ENCODE data around the gene LAMC2.
"Not testable (repeated sequence)": the region's sequence is repeated elsewhere in the genome, so short reads cannot be mapped to it uniquely, and the experiment has no call there.

Gene LAMC2

DNA sequence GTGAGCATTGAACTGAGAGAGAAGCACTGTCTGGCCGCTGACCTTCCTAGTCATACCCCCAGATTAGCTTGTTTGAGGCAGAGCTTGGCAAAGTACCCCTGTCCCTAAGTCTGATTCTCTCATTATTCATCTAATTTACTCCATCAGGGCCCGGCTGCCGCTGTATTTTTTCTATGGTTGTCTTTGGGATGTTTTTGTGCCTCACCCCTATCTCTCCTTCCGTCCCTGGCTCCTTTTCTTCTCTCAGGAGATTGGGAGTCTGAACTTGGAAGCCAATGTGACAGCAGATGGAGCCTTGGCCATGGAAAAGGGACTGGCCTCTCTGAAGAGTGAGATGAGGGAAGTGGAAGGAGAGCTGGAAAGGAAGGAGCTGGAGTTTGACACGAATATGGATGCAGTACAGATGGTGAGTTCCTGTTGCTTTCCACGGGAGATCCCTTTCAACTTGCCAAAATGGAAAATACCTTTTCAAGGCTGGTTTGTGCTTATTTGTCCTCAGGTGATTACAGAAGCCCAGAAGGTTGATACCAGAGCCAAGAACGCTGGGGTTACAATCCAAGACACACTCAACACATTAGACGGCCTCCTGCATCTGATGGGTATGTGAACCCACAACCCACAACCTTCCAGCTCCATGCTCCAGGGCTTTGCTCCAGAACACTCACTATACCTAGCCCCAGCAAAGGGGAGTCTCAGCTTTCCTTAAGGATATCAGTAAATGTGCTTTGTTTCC, 53.9 kb downstream of the LAMC2 start:
- DNase-seq = no peak

DNA sequence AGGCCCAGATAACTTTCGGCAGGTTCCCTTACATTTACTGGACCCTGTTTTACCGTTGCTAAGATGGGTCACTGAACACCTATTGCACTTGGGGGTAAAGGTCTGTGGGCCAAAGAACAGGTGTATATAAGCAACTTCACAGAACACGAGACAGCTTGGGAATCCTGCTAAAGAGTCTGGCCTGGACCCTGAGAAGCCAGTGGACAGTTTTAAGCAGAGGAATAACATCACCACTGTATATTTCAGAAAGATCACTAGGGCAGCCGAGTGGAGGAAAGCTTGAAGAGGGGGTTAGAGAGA, 54.4 kb downstream of the LAMC2 start:
- no peak for DNase-seq

DNA sequence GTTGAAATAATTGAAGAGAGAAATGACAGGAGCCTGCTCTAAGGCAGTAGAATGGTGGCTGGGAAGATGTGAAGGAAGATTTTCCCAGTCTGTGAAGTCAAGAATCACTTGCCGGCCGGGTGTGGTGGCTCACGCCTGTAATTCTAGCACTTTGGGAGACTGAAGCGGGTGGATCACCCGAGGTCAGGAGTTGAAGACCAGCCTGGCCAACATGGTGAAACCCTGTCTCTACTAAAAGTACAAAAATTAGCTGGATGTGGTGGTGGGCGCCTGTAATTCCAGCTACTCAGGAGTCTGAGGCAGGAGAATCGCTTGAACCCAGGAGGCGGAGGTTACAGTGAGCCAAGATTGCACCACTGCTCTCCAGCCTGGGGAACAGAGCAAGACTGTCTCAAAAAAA, 54.8 kb downstream of the LAMC2 start:
- DNase-seq = not testable (repeated sequence)

DNA sequence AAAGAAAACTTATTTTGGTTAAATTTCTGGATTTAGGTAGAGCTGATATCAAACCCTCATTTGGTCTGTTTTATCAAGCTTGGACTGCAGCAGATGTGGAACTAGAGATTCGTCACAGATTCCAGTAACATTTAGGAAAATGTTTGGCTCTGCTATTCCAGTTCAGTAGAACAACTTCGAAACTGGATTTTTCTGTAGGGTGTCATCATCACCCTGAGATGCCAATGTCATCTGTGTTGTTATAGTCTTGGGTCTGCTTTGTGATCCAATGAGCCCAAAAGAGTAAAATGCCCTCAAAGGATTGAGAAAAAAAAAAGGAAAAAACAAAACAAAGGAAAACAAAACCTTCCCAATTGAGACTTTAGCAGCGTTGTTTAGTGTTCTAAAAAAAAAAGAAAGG, 55.4 kb downstream of the LAMC2 start:
- DNase-seq = no peak

DNA sequence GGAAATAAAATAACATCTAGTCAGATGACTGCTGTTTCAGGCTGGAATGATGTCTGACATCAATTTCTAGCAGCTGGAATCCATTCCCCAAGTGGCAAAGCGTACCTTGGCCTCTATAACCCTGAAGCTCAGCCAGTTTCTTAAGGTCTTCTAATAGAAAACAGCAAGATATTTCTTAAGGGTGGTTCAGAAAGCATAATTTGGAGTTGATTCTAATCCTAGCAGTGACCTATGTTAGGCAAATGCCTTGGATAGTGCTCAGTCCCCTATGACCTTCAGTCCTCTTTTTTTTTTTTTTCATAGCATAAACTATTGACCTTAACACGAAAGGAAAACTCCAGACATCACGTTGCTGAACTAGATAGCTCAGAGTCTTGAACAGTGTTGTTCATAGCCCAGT, 56.5 kb downstream of the LAMC2 start:
- DNase-seq = no peak

DNA sequence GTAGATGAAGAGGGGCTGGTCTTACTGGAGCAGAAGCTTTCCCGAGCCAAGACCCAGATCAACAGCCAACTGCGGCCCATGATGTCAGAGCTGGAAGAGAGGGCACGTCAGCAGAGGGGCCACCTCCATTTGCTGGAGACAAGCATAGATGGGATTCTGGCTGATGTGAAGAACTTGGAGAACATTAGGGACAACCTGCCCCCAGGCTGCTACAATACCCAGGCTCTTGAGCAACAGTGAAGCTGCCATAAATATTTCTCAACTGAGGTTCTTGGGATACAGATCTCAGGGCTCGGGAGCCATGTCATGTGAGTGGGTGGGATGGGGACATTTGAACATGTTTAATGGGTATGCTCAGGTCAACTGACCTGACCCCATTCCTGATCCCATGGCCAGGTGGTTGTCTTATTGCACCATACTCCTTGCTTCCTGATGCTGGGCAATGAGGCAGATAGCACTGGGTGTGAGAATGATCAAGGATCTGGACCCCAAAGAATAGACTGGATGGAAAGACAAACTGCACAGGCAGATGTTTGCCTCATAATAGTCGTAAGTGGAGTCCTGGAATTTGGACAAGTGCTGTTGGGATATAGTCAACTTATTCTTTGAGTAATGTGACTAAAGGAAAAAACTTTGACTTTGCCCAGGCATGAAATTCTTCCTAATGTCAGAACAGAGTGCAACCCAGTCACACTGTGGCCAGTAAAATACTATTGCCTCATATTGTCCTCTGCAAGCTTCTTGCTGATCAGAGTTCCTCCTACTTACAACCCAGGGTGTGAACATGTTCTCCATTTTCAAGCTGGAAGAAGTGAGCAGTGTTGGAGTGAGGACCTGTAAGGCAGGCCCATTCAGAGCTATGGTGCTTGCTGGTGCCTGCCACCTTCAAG, 57.3 kb downstream of the LAMC2 start:
- no peak for DNase-seq

DNA sequence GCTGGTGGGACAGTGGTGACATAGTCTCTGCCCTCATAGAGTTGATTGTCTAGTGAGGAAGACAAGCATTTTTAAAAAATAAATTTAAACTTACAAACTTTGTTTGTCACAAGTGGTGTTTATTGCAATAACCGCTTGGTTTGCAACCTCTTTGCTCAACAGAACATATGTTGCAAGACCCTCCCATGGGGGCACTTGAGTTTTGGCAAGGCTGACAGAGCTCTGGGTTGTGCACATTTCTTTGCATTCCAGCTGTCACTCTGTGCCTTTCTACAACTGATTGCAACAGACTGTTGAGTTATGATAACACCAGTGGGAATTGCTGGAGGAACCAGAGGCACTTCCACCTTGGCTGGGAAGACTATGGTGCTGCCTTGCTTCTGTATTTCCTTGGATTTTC, 58.4 kb downstream of the LAMC2 start:
- DNase-seq = no peak

DNA sequence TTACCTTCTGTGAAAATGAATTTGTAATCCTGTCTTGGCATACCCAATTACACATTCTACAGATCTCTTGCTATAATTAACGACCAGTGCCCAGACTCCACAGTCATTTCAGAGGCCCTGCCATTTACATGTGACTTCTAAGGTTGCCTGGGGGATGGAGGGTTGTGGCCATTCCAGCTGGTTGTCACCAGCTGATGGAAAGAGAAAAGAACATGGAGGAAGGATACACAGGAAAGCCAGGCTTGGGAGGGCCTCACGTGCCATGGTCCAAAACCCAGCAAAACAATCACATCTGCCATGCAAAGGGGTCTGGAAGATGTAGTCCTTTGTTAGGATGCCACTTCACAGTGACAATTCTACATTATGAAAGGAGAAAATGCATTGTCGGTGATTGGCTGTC, 59.3 kb downstream of the LAMC2 start:
- no peak for DNase-seq

DNA sequence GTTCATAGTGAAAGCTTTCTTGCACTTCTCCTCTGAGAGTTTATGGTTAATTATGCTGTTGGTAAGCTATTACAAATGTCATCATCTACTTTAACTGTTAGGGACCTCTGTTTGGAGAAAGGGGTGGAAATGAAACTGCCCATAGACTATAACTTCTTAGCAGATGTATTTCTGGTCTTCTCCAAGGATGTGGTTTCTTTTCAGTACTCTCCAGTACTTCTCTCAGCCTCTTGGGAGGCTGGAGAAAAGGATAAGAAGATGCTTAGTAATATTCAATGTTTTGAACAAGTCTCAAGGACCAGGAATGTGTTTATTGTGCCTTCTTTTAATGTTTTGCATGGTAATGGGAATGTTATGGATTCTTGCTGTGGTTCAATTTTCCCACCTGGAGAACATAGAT, 60.4 kb downstream of the LAMC2 start:
- no peak for DNase-seq

DNA sequence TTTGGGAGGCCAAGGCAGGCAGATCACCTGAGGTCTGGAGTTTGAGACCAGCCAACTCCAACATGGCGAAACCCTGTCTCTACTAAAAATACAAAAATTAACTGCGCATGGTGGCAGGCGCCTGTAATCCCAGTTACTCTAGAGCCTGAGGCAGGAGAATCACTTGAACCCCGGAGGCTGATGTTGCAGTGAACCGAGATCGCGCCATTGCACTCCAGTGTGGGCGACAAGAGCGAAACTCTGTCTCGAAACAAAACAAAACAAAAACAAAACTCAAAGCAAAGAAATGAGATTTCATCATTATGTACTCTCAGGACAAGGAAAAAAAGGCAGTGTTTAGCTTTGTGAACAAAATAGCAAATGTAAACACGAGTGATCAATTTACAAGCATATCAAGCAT, 61.0 kb downstream of the LAMC2 start:
- DNase-seq = no peak

DNA sequence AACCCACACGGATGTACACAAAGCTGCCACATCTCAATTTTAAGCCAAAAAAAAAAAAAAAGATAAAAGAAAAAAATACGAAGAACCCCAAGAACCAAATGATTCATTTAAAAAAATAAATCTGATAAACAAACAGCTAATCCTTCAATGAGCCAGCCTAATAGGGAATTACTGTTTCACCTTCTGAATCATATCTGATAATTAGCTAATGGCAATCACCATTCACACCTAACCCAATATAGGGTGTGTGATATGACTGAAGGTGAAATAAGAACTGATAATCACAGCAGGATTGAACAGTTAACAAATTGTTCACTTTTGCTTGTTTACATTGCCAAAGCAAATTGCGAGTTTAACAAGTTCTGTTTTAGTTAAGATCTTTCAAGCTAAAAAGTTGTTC, 61.4 kb downstream of the LAMC2 start:
- no peak for DNase-seq

DNA sequence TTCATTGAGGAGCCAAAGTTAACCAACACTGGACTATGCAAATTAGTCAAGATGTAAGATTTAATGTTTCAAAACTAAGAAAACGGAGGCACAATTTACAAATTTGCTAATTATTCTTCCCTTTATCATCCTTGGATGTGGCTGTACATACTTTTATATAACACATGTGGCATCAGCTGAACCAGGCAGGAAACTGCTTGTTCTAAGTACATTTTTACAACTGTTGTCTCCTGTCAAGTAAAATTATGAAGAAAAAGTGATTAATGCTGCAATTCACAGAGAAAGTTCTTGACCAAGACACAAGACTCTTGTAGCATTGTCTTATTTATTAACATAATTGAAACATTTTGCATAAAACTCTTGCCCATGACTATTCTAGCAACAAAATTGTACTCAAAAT, 61.9 kb downstream of the LAMC2 start:
- no peak for DNase-seq

DNA sequence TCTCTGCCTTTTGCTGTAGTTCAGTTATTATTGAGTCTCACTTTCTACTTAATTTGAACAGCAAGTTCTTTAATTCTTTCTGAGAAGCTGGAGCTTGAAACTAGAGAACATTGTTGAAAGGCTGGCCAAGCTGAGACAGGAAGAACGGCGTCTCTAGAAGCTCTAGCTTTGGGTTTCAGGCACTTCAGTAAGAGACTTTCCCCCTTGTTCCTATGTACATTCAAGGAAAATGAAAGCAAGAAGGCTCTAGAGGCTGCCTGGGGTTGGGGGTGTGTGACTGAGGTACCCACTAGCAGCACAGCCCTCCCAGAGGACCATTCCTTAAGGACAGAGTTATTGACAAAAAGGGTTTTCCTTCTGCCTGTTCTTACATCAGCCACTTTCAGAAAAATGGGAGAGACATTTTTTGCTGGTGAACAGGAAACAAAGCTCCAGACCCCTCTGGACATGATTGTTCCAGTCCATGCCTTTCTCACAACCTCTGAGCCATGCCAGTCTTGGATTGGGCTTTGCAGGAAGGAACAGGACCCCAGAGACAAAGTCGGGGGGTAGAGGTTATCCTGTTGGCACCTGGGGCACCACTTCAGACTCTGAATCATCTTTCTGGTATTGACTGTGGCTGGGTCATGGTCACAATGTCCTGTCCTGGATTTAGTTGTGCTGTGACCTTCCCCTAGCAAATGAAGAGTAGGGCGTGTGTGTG, 63.1 kb downstream of the LAMC2 start:
- DNase-seq = no peak

DNA sequence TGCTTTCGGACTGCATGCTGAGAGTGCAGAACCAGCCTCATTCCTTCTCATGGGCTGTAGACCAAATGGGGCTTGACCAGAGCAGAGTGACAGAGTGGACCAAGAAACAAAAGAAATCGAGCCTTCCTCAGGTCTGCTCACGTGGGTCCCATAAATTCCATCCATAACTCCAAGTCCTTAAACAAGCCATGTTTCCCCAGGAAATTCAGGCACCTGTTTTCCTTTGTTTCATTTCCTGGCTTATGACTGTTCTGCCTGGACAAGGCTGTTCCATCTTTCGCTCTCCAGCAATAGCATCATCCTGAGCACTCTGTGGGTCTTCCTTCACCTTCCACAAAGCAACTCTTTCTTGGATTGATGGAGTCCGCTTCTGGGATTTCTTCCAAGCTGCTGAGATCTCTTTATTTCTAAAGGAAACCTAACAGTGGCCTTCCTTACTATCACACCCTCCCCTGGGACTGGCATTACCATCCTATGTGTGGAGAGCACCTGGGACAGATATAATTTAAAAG, 63.9 kb downstream of the LAMC2 start:
- DNase-seq = no peak

DNA sequence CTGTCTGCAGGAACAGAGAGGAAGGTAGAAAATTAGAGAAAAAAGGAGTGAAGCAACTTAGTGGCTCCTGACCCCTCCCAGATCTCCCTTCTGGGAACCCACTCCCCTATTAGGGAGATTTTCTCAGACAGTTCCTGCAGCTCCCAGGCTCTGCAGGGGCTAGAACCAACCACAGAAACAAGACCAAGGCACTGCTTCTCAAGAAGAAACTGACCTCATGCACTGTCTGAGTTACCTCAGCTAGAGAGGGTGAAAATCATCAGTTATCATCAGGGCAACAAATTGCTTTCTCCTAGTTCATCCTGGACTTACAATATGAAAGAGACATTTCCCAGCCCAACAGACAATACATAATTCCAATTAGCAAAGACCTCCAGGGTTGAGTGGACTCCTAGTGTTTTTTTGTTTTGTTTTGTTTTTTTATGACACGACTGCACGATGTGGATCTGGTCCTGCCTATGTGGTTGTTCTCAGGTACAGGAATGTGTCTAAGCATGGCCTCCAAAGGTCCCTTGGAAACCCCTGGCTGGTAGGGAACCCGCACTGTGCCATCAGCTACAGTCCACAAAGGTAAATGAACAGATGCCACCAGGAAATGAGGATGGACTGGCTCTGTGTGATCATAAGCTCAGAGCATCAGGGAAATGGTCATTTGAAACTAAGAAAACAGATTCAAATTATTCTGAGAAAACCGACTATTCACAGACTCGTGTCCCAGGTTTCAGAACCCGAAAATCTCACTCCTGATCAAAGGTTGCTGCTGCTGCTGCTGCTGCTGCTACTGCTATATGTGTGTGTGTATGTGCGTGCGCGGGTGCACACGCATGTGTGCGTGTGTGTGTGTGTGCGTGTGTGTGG, 65.3 kb downstream of the LAMC2 start:
- no peak for DNase-seq

DNA sequence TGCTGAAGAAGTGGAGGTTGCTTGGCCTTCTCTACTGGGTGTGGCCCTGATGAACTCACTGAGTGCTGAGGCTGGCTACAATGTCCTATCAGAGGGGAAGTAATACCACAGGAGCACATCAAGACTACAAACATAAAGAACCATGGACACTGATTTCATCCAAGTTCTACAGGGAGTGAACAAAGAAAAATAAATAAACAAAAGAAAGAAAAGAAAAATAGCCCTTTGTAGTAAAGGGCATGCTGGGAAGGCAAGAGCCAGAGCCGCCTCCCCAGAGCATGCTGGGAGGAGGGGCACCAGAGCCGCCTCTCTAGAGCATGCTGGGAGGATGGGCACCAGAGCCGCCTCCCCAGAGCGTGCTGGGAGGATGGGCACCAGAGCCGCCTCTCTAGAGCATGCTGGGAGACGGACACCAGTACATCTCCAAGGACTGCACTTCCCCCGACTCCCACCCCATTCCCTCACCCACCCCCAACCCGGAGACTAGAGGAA, 65.9 kb downstream of the LAMC2 start:
- DNase-seq = no peak

DNA sequence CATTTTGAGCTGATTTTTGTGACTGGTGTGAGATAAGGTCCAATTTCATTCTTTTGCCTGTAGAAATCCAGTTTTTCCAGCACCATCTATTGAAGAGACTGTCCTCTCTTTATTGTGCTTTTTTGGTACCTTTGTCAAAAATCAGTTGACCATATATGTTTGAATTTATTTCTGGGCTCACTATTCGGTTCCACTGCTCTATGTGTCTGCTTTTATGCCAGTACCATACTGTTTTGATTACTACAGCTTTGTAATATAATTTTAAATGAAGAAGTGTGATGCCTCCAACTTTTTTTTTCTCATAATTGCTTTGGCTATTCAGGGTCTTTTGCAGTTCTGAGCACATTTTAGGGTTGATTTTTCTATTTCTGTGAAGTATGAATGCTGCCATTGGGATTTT, 69.0 kb downstream of the LAMC2 start:
- no peak for DNase-seq

DNA sequence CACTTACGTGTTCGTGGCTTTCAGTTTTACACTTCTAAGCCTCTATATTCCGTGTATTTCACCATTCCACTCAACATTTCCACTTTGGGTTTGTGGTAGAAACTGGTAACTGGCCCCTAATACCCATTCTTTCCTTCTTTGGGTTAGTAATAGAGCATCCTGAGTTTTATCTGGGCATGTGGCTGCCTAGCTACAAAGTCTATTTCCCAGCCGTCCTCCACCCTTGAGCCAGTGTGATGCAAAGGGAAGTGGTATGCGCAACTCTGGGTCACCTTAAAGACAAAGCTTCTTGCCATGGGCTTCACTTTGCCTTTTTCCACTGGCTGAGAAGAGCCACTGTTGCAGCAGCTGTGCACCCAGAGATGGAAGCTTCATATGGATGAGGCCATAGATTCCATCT, 73.9 kb downstream of the LAMC2 start:
- DNase-seq = no peak

DNA sequence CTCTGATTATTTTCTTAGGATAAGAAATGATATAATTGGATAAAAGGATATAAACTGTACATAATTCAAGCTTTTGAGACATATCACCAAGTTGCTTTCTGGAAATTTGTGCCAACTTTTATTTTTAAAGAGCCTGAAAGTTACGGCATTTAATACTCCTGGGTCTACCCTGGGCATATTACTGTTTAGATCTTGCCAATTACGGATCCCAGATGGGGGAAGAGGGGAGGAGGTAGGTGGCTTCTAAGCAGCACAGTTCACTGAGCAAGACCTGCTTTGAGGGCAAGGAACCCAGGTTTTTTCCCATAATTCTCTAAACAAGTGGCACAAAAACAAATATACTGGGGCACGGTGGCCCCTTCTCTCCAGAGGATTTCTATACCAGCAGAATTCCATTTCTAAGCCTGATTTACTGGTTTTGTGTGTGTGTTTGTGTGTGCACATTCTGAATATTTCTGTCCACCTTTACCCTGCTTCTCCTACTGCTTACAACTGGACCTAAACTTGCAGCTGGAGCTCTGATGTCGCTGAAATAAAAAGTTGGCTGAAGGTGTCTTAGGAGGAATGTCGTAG, 76.7 kb downstream of the LAMC2 start:
- DNase-seq = no peak

DNA sequence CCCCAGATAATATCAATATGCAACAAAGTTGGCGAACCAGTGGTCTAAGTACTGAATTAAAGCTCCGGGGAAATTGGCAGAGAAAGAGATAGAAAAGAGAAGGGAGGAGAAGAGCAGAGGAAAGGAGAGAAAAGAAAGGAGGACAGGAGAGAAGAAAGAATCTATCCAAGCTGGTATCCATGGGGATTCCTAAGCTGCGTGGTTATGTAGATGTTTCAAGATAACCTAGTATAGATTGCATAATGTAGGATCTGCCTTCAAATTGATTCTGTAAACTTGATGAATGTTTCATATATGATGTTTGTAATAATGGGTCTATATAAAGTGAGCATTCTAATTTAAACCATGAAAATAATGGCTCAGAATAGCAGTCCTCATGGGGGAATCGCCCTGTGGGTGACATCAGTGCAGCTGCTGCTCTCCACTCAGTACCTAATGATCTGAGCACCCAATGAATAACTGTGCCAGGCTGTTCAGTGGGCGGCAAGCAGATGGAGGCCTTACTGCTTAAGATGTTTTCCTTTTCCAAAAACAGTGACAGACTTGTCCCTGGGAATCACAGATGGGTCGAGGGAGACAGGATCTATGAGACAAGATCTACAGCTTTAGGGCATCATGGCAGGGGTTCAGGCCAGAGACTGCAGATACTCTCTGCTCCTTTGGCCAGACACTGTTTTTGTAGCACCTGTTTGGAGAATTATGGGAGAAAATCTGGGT, 78.0 kb downstream of the LAMC2 start:
- no peak for DNase-seq

DNA sequence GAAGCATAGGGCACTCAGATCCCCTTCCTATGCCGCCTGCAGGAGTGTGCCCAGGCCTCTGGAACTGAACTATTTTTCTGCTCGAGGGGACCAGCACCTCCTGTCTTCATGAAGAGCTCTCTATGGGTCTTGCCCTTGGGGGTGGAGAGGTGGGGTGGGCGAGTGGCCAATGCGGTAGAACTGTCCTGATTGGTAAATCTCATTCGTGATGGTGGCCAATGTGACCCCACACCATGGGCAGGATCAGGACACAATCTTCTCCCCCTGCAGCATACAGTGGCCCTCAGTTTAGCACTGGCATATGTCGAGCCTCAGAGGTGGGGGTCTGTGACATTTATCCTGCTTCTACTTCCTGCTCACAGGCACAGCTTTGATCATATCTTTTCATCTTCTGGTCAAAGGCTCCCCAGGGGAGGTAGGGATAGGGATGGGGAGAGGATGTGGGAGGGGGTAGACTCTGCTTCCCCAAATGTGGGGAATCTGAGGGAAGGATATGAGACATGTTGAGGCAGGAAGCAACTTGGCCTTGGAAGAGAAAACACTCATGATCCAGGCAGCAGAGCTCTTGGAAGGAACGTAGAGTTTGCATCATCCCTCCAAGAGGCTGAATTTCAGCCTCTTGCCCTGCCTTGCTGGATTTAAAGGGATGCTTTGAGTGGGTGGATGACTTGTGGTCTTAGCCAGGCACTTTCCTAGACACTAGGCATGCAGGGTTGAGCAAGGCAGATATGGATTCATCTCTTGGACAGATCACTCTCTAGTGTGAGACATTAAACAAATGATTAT, 81.8 kb downstream of the LAMC2 start:
- no peak for DNase-seq

Data from central memory CD4-positive, alpha-beta T cell (primary cell).